GM18526 (cell line): Measurements from ENCODE around the gene MAJIN.

Experiments
- POLR2A ChIP-seq: IDR thresholded peaks from 3 replicates; pipeline ENCODE4 v1.6.1; 2011; ENCODE audit not compliant: insufficient read length; ENCODE audit errors: extremely low read depth

Gene MAJIN

DNA sequence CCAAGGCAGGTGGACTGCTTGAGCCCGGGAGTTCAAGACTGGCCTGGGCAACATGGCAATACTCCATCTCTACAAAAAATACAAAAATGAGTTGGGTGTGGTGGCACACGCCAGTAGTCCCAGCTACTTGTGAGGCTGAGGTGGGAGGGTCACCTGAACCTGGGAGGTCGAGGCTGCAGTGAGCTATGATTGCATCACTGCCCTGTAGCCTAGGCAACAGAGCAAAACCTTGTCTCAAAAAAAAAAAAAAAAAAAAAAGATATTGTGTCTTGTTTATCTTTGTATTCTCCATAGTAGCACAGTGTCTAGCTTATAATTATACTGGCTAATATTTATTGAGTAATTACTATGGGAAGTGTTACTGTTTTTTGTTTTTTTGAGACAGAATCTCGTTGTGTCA lies 20.4 kb downstream of the MAJIN start:
- no peak for TF ChIP-seq POLR2A

- TF ChIP-seq POLR2A: no peak
Observed at GRCh38 chr11:64947208-64947814, 24.6 kb downstream of the MAJIN start.

- no peak for TF ChIP-seq POLR2A
Observed at GRCh38 chr11:64936539-64936938, 35.4 kb downstream of the MAJIN start.

- TF ChIP-seq POLR2A: no peak
Observed at GRCh38 chr11:64935359-64936081, 36.4 kb downstream of the MAJIN start, which contains the start of gene GPHA2. GPHA2 (minus strand) TSS chr11:64935893; CDS start chr11:64935460, 433 bp downstream.

DNA sequence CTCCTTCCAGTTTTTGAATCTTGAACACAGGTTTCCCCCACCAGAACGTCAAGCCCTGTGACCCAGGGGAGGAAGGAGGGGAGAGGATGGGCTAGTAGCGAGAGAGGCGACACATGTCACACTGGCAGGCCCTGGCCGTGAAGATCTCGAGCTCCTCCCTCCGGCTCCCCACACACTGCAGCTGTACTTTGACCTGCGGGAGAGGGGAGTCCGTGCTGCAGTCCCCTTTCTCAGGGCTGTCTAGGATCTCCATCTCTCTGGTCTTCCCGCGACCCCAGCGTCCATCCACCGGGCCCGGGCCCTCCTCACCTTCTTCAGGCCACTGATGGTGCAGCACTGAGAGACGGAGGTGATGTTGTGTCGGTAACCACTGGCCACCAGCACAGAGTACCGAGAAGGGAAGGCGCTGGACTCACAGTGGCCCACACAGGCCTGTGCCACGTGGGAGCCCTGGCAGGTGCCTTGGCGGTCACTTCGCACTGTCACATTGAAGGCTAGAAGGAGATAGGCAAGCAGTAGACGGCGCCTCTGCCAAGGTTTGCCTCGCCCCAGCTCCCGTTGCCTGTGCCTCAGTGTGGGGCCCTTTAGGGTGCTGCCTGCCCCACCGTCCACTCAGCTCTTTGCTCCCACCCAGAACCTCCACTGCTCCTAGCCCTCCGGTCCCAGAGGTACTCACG lies 37.1 kb downstream of the MAJIN start:
- no peak for TF ChIP-seq POLR2A

DNA sequence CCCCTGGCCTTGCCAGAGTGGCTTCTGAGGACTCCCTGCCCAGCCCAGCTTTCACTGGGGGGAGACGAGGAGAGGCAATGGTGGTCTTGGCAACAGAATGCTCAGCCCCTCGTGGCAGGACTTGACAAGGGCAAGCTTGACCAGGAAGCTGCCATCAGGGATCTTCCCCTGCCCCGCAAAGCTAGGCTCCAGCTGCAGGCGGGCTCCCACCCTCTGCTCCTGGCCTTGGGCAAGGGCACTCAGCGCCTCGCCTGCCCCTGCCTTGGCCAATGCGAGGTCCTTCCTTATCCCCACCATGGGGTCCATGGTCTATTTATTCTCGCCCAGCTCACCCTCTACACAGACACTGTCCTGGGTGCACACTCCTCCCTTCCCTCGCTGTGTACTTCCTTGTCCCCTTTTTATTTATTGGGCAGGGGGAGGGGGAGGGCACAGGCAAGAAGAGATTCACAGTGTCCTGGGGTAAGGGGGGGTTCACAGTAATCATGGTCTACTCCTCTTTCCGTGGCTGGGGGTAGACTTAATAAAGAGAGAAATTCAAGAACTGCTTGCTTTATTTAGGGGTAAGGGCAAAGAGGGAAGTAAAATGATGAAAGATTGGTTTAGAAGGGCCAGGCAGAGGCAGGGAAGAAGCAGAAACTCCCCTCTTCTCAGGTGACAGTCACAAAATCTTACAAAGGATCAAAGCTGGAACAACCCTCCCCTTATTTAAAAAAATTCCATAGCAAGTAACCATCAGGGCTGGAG lies 37.8 kb downstream of the MAJIN start:
- no peak for TF ChIP-seq POLR2A

GRCh38 chr11:64933213-64933934 lies 38.5 kb downstream of the MAJIN start:
- TF ChIP-seq POLR2A: no peak

DNA sequence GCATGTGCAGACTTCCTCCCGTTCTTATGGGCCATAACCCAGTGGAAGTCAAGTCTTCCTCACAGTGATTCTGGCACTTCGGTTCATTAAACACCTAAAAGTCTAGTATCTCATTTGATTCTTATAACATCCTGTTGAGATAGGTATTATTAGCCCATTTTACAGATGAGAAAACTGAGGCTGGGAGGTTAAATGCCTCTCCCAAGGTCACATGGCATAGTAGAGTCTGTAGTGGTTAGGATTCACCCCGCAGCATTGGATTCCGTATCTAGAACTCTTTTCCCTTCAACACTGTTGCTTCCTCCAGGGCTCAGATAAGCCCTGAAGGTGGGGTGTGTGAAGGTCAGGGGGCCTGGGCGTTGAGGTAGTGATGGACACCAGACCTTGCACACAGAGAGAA lies 39.6 kb downstream of the MAJIN start:
- no peak for TF ChIP-seq POLR2A

DNA sequence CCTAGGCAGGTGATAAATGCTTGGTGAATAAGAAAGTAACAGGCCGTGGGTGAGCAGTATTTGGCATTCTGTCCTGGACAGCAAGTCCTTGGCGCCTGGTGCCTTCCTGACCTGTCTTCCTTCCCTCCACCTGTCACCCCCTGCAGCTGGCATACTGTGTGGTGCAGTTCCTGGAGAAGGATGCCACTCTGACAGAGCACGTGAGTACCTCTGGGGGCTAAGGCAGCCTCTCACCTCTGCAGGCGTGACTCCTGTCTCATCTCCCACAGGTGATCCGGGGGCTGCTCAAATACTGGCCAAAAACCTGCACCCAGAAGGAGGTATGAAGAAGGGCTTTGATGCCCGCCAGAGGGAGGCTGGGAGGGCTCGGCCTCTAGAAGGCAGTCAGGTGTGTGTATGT lies 40.6 kb downstream of the MAJIN start:
- TF ChIP-seq POLR2A: no peak

GRCh38 chr11:64930340-64930739 lies 41.6 kb downstream of the MAJIN start:
- no peak for TF ChIP-seq POLR2A

GRCh38 chr11:64929625-64930024 lies 42.3 kb downstream of the MAJIN start:
- TF ChIP-seq POLR2A: no peak

DNA sequence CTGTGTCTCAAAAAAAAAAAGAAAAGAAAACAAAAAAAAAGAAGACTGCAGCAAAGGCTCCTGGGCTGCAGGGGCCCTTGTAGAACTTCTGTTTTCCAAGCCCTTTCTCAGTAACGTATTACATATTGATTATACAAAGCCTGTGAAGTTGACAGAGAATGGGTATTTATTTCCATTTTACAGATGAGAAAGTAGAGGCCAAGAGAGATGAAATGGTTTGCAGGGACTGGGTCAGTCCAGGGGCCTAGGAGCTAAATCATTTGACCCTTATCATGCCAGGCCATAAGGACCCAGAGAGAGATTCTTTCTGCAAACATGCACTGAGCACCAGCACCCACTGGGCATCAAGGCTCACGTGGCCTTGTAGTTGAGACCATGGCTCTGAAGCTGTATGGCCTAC lies 43.0 kb downstream of the MAJIN start:
- no peak for TF ChIP-seq POLR2A

DNA sequence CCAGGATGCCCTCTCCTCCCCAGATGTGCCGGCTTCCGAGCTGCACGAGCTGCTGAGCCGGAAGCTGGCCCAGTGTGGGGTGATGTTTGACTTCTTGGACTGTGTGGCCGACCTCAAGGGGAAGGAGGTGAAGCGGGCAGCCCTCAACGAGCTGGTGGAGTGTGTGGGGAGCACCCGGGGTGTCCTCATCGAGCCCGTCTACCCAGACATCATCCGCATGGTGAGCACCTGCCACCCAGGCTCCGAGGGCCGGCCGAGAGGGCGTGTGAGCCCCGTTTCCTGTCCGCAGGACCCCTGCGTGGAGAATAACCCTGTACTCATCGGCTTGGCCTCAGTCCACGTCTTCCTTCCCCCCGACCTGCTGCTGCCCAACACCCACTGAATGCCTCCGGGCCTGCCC lies 45.2 kb downstream of the MAJIN start:
- no peak for TF ChIP-seq POLR2A

- no peak for TF ChIP-seq POLR2A
Observed at GRCh38 chr11:64925536-64926436, 46.1 kb downstream of the MAJIN start.

GRCh38 chr11:64924910-64925284 lies 47.0 kb downstream of the MAJIN start:
- TF ChIP-seq POLR2A: no peak
